OCI-LY1 (cell line): Measurements from ENCODE around the gene OR5AP2.
"Not testable (repeated sequence)": the region's sequence is repeated elsewhere in the genome, so short reads cannot be mapped to it uniquely, and the experiment has no call there.

Experiments used
- H2AFZ ChIP-seq: fragments of 200-600 bp; sonication (generic), shearing (Covaris generic); 2 replicates; pipeline ENCODE4 v1.6.0; 2014; ENCODE audit warnings: antibody characterized with exemption, mild to moderate bottlenecking, low read length
- H3F3A ChIP-seq: fragments of 200-600 bp; sonication (generic), shearing (Covaris generic); 2 replicates; pipeline ENCODE4 v1.6.0; 2014; ENCODE audit warnings: mild to moderate bottlenecking, antibody characterized with exemption, low read length, moderate library complexity; ENCODE audit not compliant: insufficient read depth
- H3K27ac ChIP-seq: fragments of 200-600 bp; sonication (generic); 2 replicates; pipeline ENCODE4 v1.5.1; 2014; ENCODE audit warnings: low read length, mixed run types, mild to moderate bottlenecking, low read depth; ENCODE audit not compliant: poor library complexity, severe bottlenecking
- H3K27me3 ChIP-seq: fragments of 200-600 bp; sonication (generic); 2 replicates; pipeline ENCODE4 v1.6.0; 2014; ENCODE audit warnings: antibody characterized with exemption, mild to moderate bottlenecking, low read length, moderate library complexity; ENCODE audit not compliant: insufficient read depth
- H3K36me3 ChIP-seq: fragments of 200-600 bp; sonication (generic); 2 replicates; pipeline ENCODE4 v1.6.1; 2014; ENCODE audit warnings: mild to moderate bottlenecking, antibody characterized with exemption, low read length, moderate library complexity, mixed read lengths; ENCODE audit not compliant: insufficient read depth
- H3K4me1 ChIP-seq: fragments of 200-600 bp; sonication (generic); 2 replicates; pipeline ENCODE4 v1.5.1; 2014; ENCODE audit warnings: mild to moderate bottlenecking, low read length, moderate library complexity; ENCODE audit not compliant: insufficient read depth, severe bottlenecking
- H3K4me2 ChIP-seq: fragments of 200-600 bp; sonication (generic), shearing (Covaris generic); 2 replicates; pipeline ENCODE4 v1.6.1; 2014; ENCODE audit warnings: low read length
- H3K4me3 ChIP-seq: fragments of 200-600 bp; sonication (generic); 2 replicates; pipeline ENCODE4 v1.5.1; 2014; ENCODE audit warnings: low read length, low read depth, mild to moderate bottlenecking, mixed read lengths; ENCODE audit not compliant: poor library complexity, severe bottlenecking
- H3K79me2 ChIP-seq: fragments of 200-600 bp; shearing (Covaris generic); 2 replicates; pipeline ENCODE4 v1.6.1; 2016; ENCODE audit warnings: mixed run types, low read length, mixed read lengths; ENCODE audit not compliant: insufficient read depth
- H3K9ac ChIP-seq: fragments of 200-600 bp; sonication (generic), shearing (Covaris generic); 2 replicates; pipeline ENCODE4 v1.6.1; 2014; ENCODE audit warnings: mild to moderate bottlenecking, low read length, mixed read lengths
- H3K9me2 ChIP-seq: fragments of 200-600 bp; sonication (generic), shearing (Covaris generic); 2 replicates; pipeline ENCODE4 v1.6.1; 2014; ENCODE audit warnings: low read depth, mild to moderate bottlenecking, low read length, mixed read lengths
- H3K9me3 ChIP-seq: fragments of 200-600 bp; shearing (Covaris generic); 2 replicates; pipeline ENCODE4 v1.6.1; 2014; ENCODE audit warnings: low read length, mixed read lengths
- H4K20me1 ChIP-seq: fragments of 200-600 bp; sonication (generic), shearing (Covaris generic); 2 replicates; pipeline ENCODE4 v1.6.0; 2016; ENCODE audit warnings: mild to moderate bottlenecking, low read length; ENCODE audit not compliant: insufficient read depth
- EZH2 ChIP-seq: fragments of 200-600 bp; sonication (generic), shearing (Covaris generic); IDR thresholded peaks from 2 replicates; pipeline ENCODE4 v1.8.0; 2017; ENCODE audit warnings: borderline replicate concordance, mixed run types, mild to moderate bottlenecking, antibody characterized with exemption, low read length, moderate library complexity, mixed read lengths
- TF ChIP-seq, protein P1 (sequence below): fragments of 200-600 bp; sonication (generic), shearing (Covaris generic); IDR thresholded peaks from 2 replicates; pipeline ENCODE4 v1.5.1; 2017; ENCODE audit warnings: mild to moderate bottlenecking, antibody characterized with exemption, low read length, moderate library complexity, mixed read lengths

The OR5AP2 gene

DNA sequence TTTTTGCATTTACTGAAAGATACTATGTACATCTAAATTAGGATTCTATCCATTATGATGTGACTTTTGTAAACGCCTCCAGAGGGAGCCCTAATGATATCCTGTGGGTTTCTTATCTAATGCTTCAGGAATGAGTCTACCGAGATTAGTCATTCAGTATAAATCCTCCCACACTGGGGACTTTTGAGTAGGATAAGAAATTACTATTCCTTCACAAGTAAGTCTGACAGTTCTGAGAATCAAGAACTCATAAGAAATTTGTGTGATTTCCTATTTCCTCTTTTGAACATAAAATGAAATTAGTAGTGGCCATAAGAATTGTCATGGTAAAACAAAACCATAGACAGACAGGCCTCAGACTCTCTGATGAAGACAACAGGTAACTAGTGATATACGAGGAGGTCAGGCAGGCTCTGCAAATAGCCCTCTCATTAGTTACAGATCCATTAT lies 17.6 kb downstream of the OR5AP2 start:
- Histone ChIP-seq H4K20me1 (no peaks in the 10 kb centered on the region), H3K79me2 (no peaks in the 10 kb centered on the region), H3K4me1 (no peaks in the 10 kb centered on the region), H3K9me3 (no peaks in the 10 kb centered on the region), H3K9me2 (no peaks in the 10 kb centered on the region), H3F3A (no peaks in the 10 kb centered on the region), H3K36me3 (no peaks in the 10 kb centered on the region), H2AFZ (no peak overlapping the region), H3K27me3 (no peaks in the 10 kb centered on the region), H3K4me2 (no peak overlapping the region), H3K9ac (no peak overlapping the region), H3K27ac (no peak overlapping the region), H3K4me3 (no peak overlapping the region)
- TF ChIP-seq EZH2 = no peak
- TF ChIP-seq, protein P1, sequence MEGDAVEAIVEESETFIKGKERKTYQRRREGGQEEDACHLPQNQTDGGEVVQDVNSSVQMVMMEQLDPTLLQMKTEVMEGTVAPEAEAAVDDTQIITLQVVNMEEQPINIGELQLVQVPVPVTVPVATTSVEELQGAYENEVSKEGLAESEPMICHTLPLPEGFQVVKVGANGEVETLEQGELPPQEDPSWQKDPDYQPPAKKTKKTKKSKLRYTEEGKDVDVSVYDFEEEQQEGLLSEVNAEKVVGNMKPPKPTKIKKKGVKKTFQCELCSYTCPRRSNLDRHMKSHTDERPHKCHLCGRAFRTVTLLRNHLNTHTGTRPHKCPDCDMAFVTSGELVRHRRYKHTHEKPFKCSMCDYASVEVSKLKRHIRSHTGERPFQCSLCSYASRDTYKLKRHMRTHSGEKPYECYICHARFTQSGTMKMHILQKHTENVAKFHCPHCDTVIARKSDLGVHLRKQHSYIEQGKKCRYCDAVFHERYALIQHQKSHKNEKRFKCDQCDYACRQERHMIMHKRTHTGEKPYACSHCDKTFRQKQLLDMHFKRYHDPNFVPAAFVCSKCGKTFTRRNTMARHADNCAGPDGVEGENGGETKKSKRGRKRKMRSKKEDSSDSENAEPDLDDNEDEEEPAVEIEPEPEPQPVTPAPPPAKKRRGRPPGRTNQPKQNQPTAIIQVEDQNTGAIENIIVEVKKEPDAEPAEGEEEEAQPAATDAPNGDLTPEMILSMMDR = peak; percentile 52

DNA sequence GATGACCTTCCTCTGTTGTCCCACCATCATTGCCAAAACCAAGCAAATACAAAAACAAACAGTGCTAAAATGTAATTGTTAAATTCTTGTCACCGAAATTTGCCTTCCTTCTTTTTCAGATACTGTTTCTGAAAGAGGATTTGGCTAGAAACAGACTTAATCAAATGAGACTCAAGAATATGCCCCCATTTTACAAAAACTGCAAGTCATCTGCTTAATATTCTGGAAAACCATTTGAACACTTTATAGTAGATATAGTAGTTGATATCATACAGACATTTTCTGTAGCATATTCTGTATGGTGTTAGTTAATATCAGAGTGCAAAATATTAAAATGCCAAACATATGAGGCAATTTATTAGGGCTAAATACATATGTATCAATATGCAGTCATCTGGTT lies 31.1 kb downstream of the OR5AP2 start:
- H3K4me3 ChIP-seq = no peak overlapping the region
- no peak overlapping the region for H3K4me2 ChIP-seq
- no peak overlapping the region for H3K27ac ChIP-seq
- H3K27me3 ChIP-seq = no peaks in the 10 kb centered on the region
- no peaks in the 10 kb centered on the region for H3K4me1 ChIP-seq
- H3K79me2 ChIP-seq = no peaks in the 10 kb centered on the region
- no peak for TF ChIP-seq EZH2
- TF ChIP-seq, protein P1 = no peak
- no peaks in the 10 kb centered on the region for H4K20me1 ChIP-seq
- no peaks in the 10 kb centered on the region for H3K36me3 ChIP-seq
- no peak overlapping the region for H3K9ac ChIP-seq
- no peak overlapping the region for H2AFZ ChIP-seq
- no peaks in the 10 kb centered on the region for H3K9me2 ChIP-seq
- H3K9me3 ChIP-seq = no peaks in the 10 kb centered on the region
- H3F3A ChIP-seq = no peaks in the 10 kb centered on the region

DNA sequence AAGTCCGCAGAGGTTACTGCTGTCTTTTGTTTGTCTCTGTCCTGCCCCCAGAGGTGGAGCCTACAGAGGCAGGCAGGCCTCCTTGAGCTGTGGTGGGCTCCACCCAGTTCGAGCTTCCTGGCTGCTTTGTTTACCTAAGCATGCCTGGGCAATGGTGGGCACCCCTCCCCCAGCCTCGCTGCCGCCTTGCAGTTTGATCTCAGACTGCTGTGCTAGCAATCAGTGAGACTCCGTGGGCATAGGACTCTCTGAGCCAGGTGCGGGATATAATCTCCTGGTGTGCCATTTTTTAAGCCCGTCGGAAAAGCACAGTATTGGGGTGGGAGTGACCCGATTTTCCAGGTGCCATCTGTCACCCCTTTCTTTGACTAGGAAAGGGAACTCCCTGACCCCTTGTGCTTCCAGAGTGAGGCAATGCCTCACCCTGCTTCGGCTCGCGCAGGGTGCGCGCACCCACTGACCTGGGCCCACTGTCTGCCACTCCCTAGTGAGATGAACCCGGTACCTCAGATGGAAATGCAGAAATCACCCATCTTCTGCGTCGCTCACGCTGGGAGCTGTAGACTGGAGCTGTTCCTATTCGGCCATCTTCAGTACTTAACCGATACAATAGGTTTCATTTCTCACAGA lies 50.0 kb downstream of the OR5AP2 start:
- H3K4me3 ChIP-seq, H2AFZ ChIP-seq, H3K4me1 ChIP-seq, H3K27ac ChIP-seq, H3F3A ChIP-seq, H3K27me3 ChIP-seq, H3K79me2 ChIP-seq, H3K9ac ChIP-seq, H3K9me2 ChIP-seq, H4K20me1 ChIP-seq, H3K36me3 ChIP-seq, H3K4me2 ChIP-seq, H3K9me3 ChIP-seq: not testable (repeated sequence)
